ENCODE results near the gene GRIN1.

GRIN1 gene

GRCh38 chr9:137148661-137149060 lies 9.7 kb downstream of the GRIN1 start:
- DNase-seq, result no peak

- DNase-seq, result no peak
These were observed 10.4 kb downstream of the GRIN1 start for GRCh38 chr9:137149363-137149762.

- no peak for DNase-seq
These were observed 11.1 kb downstream of the GRIN1 start for GRCh38 chr9:137149942-137150616.

- peak; percentile 42 for DNase-seq
These were observed 11.9 kb downstream of the GRIN1 start for GRCh38 chr9:137150617-137151457.

- no peak for DNase-seq
These were observed 14.0 kb downstream of the GRIN1 start for GRCh38 chr9:137152844-137153405.

DNA sequence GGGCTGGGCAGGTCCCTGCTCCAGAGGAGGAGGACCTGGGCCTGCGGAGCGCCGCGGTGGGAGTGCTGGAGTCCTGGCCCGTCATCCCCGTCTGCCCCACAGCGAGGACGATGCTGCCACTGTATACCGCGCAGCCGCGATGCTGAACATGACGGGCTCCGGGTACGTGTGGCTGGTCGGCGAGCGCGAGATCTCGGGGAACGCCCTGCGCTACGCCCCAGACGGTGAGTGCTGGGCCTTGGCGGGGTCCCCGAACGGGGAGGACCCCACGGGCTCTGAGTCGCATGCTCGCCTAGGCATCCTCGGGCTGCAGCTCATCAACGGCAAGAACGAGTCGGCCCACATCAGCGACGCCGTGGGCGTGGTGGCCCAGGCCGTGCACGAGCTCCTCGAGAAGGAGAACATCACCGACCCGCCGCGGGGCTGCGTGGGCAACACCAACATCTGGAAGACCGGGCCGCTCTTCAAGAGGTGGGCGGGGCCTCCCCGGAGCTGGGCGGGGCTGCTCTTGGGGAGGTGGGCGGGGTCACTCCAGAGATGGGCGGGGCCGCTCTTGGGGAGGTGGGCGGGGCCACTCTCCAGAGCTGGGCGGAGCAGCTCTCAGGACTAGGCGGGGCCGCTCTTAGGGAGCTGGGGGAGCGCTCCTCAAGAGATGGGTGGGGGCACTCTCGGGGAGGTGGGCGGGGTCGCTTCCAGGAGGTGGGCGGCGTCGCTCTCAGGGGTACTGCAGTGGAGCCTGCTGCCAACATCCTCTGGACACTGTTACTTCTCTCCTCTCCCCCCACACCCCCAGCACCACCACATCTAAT lies 17.8 kb downstream of the GRIN1 start:
- DNase-seq, result peak; percentile 63

- no peak for DNase-seq
These were observed 18.9 kb downstream of the GRIN1 start for GRCh38 chr9:137157618-137158415.

DNA sequence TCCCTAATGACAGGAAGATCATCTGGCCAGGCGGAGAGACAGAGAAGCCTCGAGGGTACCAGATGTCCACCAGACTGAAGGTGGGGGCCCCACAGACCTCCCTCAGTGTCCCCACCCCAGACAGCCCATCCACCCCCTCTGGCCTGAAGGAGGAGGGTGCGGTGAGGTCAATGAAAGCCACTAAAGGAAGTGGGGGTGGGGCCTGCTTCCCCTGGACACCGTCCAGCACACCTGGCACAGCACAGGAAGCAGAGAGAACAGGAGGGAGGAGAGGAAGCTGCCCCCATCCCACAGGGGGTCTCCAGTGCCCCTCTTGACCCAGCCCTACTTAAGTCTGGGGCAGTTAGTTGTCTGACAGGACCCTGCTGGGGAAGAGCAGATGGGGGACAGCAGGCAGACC lies 19.7 kb downstream of the GRIN1 start:
- DNase-seq, result no peak

DNA sequence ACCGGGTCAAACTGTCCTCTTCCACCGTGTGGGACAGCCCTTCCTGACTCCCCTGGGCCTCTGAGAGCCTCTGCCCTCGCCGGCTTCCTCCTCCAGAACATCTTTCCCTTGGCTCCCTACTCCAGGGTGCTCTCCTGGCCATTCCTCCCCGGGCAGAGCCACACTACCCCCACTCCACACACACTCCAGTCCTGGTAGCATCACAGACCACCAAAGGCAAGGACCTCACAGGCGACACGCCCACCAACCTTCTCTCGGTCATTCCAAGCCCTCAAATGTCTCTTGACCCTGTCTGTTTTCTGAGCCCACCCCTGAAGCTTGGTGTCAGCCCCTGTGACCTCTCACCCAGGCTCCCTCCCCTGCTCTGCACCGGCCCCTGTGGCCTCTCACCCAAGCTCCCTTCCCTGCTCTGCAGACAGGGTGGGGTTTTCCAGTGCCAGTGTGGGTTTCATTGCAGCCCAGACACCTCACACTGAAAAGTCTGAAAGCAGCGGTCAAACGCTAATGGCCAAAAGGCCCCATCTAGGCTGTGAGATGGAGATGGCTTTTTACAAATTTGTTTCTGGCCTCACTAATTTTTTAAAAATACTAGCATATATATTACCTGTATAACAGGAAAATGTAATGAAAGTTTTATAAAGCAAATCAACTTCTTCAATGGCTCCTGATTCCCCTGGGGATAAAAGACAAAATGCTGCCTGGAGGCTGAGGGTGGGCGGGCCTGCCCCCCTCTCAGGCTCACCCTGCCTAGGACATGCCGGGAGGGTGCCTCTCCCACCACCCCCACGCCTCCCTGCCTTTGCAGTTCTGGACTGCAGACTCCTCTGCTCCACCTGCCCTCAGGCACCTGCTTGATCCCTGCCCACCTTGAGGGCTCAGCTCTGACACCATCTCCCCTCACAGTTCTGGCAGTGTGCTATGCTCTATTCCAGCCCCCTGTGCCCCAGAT lies 20.4 kb downstream of the GRIN1 start:
- no peak for DNase-seq

GRCh38 chr9:137160054-137160425 lies 21.1 kb downstream of the GRIN1 start:
- DNase-seq, result no peak

DNA sequence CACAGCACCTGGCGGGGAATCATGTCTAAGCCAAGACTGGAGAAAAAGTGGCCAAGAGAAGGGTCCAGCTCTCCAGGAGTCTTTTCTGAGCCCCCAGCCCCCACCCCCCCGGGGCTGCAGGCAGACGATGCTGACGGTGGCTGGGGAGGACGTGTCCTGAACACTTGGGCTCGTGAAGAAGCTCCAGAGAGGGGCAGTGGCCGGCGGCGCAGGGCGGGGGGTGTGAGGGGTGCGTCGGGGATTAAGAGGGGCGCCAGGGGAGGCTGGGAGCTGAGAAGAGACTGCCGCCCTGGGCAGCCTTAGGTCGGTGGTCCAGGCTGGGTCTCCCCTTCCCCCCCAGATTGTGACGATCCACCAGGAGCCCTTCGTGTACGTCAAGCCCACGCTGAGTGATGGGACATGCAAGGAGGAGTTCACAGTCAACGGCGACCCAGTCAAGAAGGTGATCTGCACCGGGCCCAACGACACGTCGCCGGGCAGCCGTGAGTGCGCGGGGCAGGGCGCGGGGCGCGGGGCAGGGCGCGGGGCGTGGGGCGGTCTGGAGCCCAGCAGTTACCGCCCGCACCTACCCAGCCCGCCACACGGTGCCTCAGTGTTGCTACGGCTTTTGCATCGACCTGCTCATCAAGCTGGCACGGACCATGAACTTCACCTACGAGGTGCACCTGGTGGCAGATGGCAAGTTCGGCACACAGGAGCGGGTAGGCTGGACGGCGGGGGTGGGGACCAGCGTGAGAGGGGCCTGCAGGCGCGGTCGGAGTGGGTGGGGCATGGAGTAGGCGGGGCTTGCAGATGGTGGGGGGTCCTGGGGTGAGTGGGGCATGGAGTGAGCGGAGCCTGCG lies 22.0 kb downstream of the GRIN1 start:
- DNase-seq, result no peak

GRCh38 chr9:137161558-137162486 lies 22.9 kb downstream of the GRIN1 start:
- no peak for DNase-seq

DNA sequence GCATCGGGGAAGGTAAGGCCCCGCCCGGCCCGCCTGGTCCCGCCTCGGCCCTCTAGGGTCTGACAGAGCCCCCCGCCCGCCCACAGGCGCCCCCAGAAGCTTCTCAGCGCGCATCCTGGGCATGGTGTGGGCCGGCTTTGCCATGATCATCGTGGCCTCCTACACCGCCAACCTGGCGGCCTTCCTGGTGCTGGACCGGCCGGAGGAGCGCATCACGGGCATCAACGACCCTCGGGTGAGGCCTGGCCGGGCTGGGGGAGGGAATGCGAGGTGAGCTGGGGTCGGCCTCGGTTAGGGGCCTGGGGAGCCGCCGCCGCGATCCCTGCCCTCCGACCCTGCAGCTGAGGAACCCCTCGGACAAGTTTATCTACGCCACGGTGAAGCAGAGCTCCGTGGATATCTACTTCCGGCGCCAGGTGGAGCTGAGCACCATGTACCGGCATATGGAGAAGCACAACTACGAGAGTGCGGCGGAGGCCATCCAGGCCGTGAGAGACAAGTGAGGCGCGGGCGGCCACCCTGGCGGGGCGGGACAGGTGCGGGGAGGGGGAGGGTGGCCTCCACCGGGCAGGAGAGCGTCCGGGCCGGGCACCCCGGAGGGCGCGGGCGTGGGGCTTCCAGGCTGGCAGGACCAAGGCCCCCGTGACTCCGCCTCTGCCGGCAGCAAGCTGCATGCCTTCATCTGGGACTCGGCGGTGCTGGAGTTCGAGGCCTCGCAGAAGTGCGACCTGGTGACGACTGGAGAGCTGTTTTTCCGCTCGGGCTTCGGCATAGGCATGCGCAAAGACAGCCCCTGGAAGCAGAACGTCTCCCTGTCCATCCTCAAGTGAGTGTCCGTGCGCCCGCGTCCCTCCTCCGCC lies 23.8 kb downstream of the GRIN1 start:
- DNase-seq, result peak; percentile 34

DNA sequence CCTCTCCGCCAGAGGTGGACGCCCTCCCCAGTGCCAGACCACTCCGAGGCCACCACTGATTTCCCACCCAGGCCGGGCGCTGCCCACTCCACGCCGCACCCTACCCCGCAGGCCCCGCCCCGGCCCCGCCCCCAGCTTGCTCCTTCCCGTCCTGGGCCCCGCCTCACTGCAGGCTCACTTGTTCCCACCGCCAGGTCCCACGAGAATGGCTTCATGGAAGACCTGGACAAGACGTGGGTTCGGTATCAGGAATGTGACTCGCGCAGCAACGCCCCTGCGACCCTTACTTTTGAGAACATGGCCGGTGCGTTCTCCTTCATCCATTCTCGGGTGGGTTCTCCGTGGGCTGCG lies 24.4 kb downstream of the GRIN1 start:
- DNase-seq, result no peak

DNA sequence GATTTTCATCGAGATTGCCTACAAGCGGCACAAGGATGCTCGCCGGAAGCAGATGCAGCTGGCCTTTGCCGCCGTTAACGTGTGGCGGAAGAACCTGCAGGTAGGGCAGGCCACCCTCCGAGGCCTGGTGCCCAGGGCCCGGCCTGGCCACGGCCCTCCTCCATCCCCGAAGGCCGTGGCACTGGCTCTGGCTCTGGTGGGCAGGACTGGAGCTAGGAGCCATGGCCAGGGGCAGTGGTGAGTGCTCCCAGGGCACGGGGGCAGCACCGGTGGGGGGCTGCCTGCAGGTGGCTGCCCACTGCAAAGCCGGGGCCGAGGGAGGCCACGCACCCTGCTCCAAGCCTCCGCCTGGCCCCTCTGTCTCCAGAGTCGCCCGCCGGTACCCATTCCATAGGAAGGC lies 24.9 kb downstream of the GRIN1 start:
- no peak for DNase-seq

DNA sequence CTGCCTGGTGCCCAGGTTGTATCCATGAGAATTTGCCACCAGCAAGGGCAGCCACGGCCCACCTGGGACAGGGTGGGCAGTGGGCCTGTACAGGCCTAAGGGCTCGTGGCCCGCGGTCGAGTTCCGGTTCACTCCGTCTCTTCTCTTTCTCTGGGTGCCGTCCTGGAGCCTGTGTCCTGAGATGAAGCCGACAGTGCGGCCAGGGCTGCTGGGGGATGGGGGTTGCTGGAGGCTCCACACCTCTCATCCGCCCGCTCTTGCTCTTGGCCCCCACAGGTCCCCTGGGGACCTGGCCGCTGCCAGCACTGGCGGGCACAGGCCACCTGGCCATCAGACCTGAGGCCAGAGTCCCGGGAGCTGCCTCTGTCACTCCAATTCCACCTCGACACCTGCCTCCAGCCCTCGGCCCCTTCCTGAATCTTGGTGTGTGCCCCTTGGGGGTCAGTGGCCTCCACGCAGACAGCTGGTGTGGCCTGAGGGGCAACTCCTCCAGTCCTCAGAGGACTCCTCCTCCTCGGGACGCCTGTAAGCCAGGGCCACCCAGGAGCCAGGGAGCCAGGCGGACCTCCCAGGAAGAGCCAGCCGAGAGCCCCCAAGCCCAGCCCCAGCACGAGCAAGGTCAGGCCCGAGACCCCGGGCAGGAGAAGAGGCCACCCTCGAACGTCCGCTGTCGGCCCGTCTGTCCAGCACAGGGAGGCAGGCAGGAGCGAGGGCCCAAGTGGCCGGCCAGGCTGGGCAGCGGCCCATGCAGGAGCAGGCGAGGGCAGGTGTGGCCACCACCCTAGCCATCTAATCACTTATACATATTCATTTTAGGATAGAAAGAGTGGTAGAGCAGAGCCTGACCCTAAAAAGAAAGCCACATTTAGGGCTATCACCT lies 25.7 kb downstream of the GRIN1 start:
- DNase-seq, result no peak

DNA sequence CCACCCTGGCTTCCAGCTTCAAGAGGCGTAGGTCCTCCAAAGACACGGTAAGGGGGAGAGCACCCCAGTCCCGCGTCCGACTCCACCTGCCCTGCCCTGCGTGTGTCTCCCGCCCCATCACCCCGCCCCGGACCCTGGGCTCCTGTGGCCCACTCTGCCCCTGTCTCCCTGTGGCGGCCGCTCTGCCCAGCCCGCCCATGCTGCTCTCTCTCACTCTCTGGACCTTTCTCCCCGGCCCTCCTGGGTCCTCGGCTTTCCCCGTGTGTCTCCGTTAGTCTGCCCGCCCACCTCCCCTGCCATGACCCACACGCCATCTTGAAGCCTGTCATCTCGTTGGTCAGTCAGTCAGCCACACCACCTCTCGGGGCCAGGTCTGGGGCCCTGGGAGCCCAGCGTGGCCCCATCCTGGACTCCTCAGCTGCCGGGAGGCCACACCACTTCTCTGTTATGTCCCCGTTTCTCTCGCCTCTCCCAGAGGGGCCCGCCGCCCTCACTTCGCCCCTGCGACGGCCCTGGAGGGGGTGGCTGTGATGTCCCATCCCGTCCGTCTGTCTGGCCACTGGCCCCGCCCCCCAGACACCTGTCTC lies 26.4 kb downstream of the GRIN1 start:
- no peak for DNase-seq
